Endodermal cell (in vitro differentiated cells): ENCODE measurements around the gene ADAMTS4. TPM values are rescaled to one million over a fixed set of nuclear protein-coding genes. Genes with fewer than 3 reads are reported as not detected.
A peak's percentile ranks its signal among the peaks of the same experiment; 100 is the strongest.

Experiments
- DNase-seq: peaks from one replicate; pipeline ENCODE4 v3.0.0-alpha.2; 2017
- H3K27ac ChIP-seq: 2 replicates; pipeline ENCODE4 v1.5.1; 2013; ENCODE audit warnings: mild to moderate bottlenecking, low read depth, low read length, moderate library complexity
- H3K27me3 ChIP-seq: 2 replicates; pipeline ENCODE4 v1.6.1; 2013; ENCODE audit warnings: mild to moderate bottlenecking, low read length, moderate library complexity; ENCODE audit not compliant: insufficient read depth, control insufficient read depth, poor library complexity, severe bottlenecking
- H3K36me3 ChIP-seq: 2 replicates; pipeline ENCODE4 v1.7.0; 2013; ENCODE audit warnings: mild to moderate bottlenecking, low read length, moderate library complexity; ENCODE audit not compliant: control insufficient read depth, insufficient read depth
- H3K4me1 ChIP-seq: one replicate; pipeline ENCODE4 v1.7.0; 2013; ENCODE audit warnings: low read length; ENCODE audit not compliant: control insufficient read depth, insufficient read depth
- H3K4me3 ChIP-seq: 2 replicates; pipeline ENCODE4 v1.5.1; 2013; ENCODE audit warnings: mild to moderate bottlenecking, low read length, moderate library complexity
- H3K9ac ChIP-seq: 2 replicates; pipeline ENCODE4 v1.6.1; 2013; ENCODE audit warnings: mild to moderate bottlenecking, low read length, moderate library complexity; ENCODE audit not compliant: poor library complexity, severe bottlenecking; ENCODE audit errors: extremely low read depth
- H3K9me3 ChIP-seq: 2 replicates; pipeline ENCODE4 v1.6.1; 2013; ENCODE audit warnings: mild to moderate bottlenecking, low read length, moderate library complexity; ENCODE audit not compliant: control insufficient read depth
- H3K27ac Mint-ChIP-seq: 2 replicates; pipeline ENCODE4 v1.8.0; 2020; ENCODE audit warnings: mixed read lengths
- H3K27me3 Mint-ChIP-seq: 2 replicates; pipeline ENCODE4 v1.8.0; 2021; ENCODE audit warnings: mild to moderate bottlenecking, mixed read lengths; ENCODE audit not compliant: insufficient read depth
- H3K36me3 Mint-ChIP-seq: 2 replicates; pipeline ENCODE4 v1.8.0; 2020; ENCODE audit warnings: low read depth, mixed read lengths
- H3K4me1 Mint-ChIP-seq: 2 replicates; pipeline ENCODE4 v1.8.0; 2020; ENCODE audit warnings: mixed read lengths
- H3K4me3 Mint-ChIP-seq: 2 replicates; pipeline ENCODE4 v1.8.0; 2020; ENCODE audit warnings: mild to moderate bottlenecking, moderate library complexity, mixed read lengths
- H3K9me3 Mint-ChIP-seq: 2 replicates; pipeline ENCODE4 v1.8.0; 2020; ENCODE audit warnings: mild to moderate bottlenecking, mixed read lengths
- CTCF ChIP-seq: fragments of 200-600 bp; sonication (generic); conservative IDR thresholded peaks from 2 replicates; pipeline ENCODE4 v1.5.0; 2021; ENCODE audit warnings: antibody characterized with exemption, mild to moderate bottlenecking
- WGBS, 2 experiments: methylation state at CpG; one replicate each; pipeline versions ENCODE4 v1.1.5 to v1.1.7; 2013; ENCODE audit warnings: missing lambda C conversion rate in 2 of 2, mixed read lengths in 1 of 2; ENCODE audit not compliant: insufficient coverage in 1 of 2, insufficient read length in 1 of 2; 5-methylcytosine and 5-hydroxymethylcytosine counted together
- total RNA-seq, 2 donors: library from RNA; stranded (reverse); fragmentation: NEBNext Ultra II Directional in 1 of 2; extraction: Animal tissue kit (Norgen Biotek cat#: 25700) in 1 of 2; gene quantifications; 2 replicates in 1 of 2; 3 replicates in 1 of 2; pipeline ENCODE4 v1.2.1, GENCODE V29; 2021

The ADAMTS4 gene
- total RNA-seq, 2 donors from 2014 or later = 4.4 to 9.6 TPM

- peak within 1 kb of the TSS; percentile 69 for H3K9ac ChIP-seq
- H3K9me3 Mint-ChIP-seq = no peaks in the 10 kb centered on the region
Measured at GRCh38 chr1:161165742-161166668, 32.8 kb downstream of the ADAMTS4 start, which contains the start of gene PPOX. Gene PPOX, plus strand, starts transcription at chr1:161166426. Its CDS starts 422 bp downstream, at chr1:161166848.

GRCh38 chr1:161164901-161165610 is 33.8 kb downstream of the ADAMTS4 start:
- Mint-ChIP-seq H3K27me3 (no peaks in the 10 kb centered on the region), H3K4me3 (peak overlapping the region; percentile 85), H3K36me3 (peaks cover 26% of the 10 kb centered on the region), H3K4me1 (peaks cover 19% of the 10 kb centered on the region), H3K9me3 (no peaks in the 10 kb centered on the region), H3K27ac (no peak overlapping the region)
- Histone ChIP-seq H3K36me3 (peaks cover 44% of the 10 kb centered on the region), H3K4me1 (peaks cover 5% of the 10 kb centered on the region), H3K9me3 (no peaks in the 10 kb centered on the region), H3K4me3 (peak overlapping the region; percentile 94), H3K9ac (peak overlapping the region; percentile 69), H3K27ac (no peak overlapping the region), H3K27me3 (no peaks in the 10 kb centered on the region)
- TF ChIP-seq CTCF = no peak
- WGBS, 2 experiments = 88 to 94% methylated on average over 8 to 12 of the region's 14 CpGs
- no peak for DNase-seq

More at GRCh38 chr1:161165742-161166668, 32.8 kb downstream of the ADAMTS4 start, which contains the start of gene PPOX:
- Histone ChIP-seq H3K9me3 (no peaks in the 10 kb centered on the region), H3K27ac (peak within 1 kb of the TSS; percentile 78), H3K4me1 (peaks cover 5% of the 10 kb centered on the region), H3K27me3 (no peaks in the 10 kb centered on the region), H3K36me3 (peaks cover 50% of the 10 kb centered on the region), H3K4me3 (peak within 1 kb of the TSS; percentile 94)
- Mint-ChIP-seq H3K27me3 (no peaks in the 10 kb centered on the region), H3K36me3 (peaks cover 28% of the 10 kb centered on the region), H3K27ac (peak within 1 kb of the TSS; percentile 95), H3K4me3 (peak within 1 kb of the TSS; percentile 85), H3K4me1 (peaks cover 15% of the 10 kb centered on the region)
- DNase-seq = peak; percentile 99
- WGBS, 2 experiments = 1 to 2% methylated on average over 35 to 54 of the region's 54 CpGs
- TF ChIP-seq CTCF = peak; percentile 63

- no peak for TF ChIP-seq CTCF
Measured at GRCh38 chr1:161163793-161164192, 35.1 kb downstream of the ADAMTS4 start.

More at GRCh38 chr1:161163793-161164192, 35.1 kb downstream of the ADAMTS4 start:
- Mint-ChIP-seq H3K27me3 (no peaks in the 10 kb centered on the region), H3K4me3 (no peak overlapping the region), H3K27ac (no peak overlapping the region), H3K4me1 (peaks cover 24% of the 10 kb centered on the region), H3K36me3 (peaks cover 20% of the 10 kb centered on the region), H3K9me3 (no peaks in the 10 kb centered on the region)
- H3K9ac ChIP-seq = no peak overlapping the region
- H3K27me3 ChIP-seq = no peaks in the 10 kb centered on the region
- no peaks in the 10 kb centered on the region for H3K9me3 ChIP-seq
- DNase-seq = no peak
- H3K4me1 ChIP-seq = peaks cover 5% of the 10 kb centered on the region
- WGBS, 2 experiments = 89 to 92% methylated on average over 2 to 5 of the region's 5 CpGs
- H3K27ac ChIP-seq = no peak overlapping the region
- no peak overlapping the region for H3K4me3 ChIP-seq
- H3K36me3 ChIP-seq = peaks cover 36% of the 10 kb centered on the region
